Activated CD8-positive, alpha-beta T cell treated with anti-CD3 and anti-CD28 coated beads, Interleukin-2, amount 10 ng/mL, durations not matched to agents 7 days and 5 days (primary cell): Measurements from ENCODE around the gene AGMAT. TPM values are rescaled to one million over a fixed set of nuclear protein-coding genes. Genes with fewer than 3 reads are reported as not detected.

Source experiments
- ATAC-seq: fragments of 150-1000 bp; cut with Tn5 transposase; one replicate; pipeline ENCODE4 v1.10.0; 2021; ENCODE audit warnings: moderate library complexity
- CTCF ChIA-PET: fragments of 350-600 bp; sonication (Branson Sonifier 250); formaldehyde crosslinking; loops from one replicate; lab custom pipeline; 2021; ENCODE audit warnings: antibody characterized with exemption; lab: Charles Lee
- POLR2A ChIA-PET: fragments of 350-600 bp; sonication (Branson Sonifier 250); formaldehyde crosslinking; loops from one replicate; lab custom pipeline; 2021; ENCODE audit warnings: antibody characterized with exemption; lab: Charles Lee
- DNase-seq: peaks from one replicate; pipeline ENCODE4 v3.0.0-alpha.2; 2020
- H3K27ac Mint-ChIP-seq: one replicate; pipeline ENCODE4 v1.8.0; 2021; ENCODE audit warnings: mild to moderate bottlenecking, mixed read lengths
- H3K27me3 Mint-ChIP-seq: one replicate; pipeline ENCODE4 v1.8.0; 2021; ENCODE audit warnings: low read depth, mixed read lengths
- H3K36me3 Mint-ChIP-seq: one replicate; pipeline ENCODE4 v1.8.0; 2021; ENCODE audit warnings: low read depth, mixed read lengths
- H3K4me1 Mint-ChIP-seq: one replicate; pipeline ENCODE4 v1.8.0; 2021; ENCODE audit warnings: low read depth, mixed read lengths
- H3K4me3 Mint-ChIP-seq: one replicate; pipeline ENCODE4 v1.8.0; 2021; ENCODE audit warnings: mild to moderate bottlenecking, mixed read lengths
- H3K9me3 Mint-ChIP-seq: one replicate; pipeline ENCODE4 v1.8.0; 2022; ENCODE audit warnings: mixed read lengths; ENCODE audit not compliant: insufficient read depth
- total RNA-seq, 2 experiments: library from RNA; stranded (reverse); gene quantifications; one replicate each; pipeline ENCODE4 v1.2.3, GENCODE V29; 2021

AGMAT gene
- total RNA-seq, 2 experiments from 2014 or later: 10.3 to 10.4 TPM

DNA sequence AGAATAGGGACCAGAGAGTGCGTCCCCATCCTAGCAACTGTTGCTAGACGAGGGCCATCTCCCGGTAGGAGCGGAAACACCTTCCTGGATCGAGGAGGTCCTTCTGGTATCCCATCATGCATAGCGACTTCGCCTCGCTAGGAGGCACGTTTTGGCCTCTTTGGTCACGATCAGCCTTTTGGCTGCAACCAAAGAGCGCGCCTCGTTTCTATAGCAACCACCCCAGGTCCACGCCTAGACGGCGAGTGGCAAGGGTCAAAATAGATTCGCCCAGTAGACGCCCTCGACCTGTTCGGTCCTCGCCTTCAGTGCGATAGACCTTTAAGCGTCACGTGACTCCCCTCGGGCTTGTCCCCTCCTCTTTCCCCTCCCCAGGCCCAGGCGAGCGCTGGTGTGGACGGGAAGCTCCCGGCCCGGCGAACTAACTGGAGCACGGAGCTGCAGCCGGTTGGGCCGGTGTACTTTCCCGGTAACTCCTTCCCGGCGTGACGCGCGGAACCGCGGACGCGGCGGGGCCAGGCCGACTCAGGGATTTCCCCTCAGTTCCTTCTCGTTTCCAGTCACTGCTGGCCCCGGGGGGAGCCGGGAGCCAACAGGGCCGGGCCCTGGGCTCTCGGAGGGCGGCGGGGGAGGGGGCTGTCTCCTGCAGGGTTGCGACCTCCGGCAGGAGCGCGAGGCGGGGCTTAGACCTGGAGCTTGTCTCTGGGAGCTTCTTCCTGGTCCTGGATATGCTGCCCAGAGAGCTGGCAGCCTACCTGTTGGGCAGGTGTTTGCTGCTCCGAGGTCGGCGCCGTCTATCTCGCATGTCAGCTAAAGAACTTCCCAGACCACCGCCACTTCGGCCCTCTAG is 58.1 kb downstream of the AGMAT start, which contains the start of gene DNAJC16:
TSS of gene DNAJC16 (plus strand) at position 359 of the 850 bp plus-strand sequence. CDS start 2,258 bp downstream, outside the sequence.
- CTCF ChIA-PET: interaction anchor here (0.8 to 1.3 kb wide), 3 partner anchors 27 to 1434 kb away, joined by 3 read pairs; no protein-coding TSS in a partner anchor

DNA sequence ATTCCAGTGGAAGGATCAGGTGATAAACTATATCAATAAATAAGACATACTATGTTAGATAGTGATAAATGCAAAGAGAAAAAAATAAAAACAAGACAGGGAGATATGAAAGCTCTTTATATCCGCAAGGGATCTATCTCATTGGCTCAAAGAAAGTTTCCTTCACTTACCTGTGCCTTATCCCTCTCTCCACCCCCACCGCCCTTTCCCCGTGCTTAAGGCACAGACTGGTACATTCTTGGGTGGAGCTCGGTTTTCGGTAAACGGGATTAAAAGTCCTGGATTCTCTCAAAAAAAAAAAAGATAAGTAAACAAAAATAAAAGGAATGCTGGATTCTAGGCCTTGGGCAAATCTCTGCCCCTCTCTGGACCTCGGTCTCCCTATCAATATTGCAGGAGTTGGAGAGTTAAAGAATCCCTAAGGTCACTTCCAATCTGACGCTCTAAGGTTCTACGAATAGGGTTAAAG is 58.8 kb downstream of the AGMAT start:
- H3K4me3 Mint-ChIP-seq: peak overlapping the region; percentile 82
- peaks cover 2% of the 10 kb centered on the region for H3K36me3 Mint-ChIP-seq
- H3K4me1 Mint-ChIP-seq: peaks cover 53% of the 10 kb centered on the region
- peak overlapping the region; percentile 100 for H3K27ac Mint-ChIP-seq
- no peaks in the 10 kb centered on the region for H3K9me3 Mint-ChIP-seq
- DNase-seq: peak; percentile 30
- POLR2A ChIA-PET: interaction anchor here (1.0 to 1.4 kb wide), 4 partner anchors 12 to 172 kb away, joined by 3 to 6 read pairs (median 4); no protein-coding TSS in a partner anchor
- CTCF ChIA-PET: interaction anchor here (1.3 kb wide), 1 partner anchor 215 kb away, joined by 3 read pairs; no protein-coding TSS in a partner anchor
- no peaks in the 10 kb centered on the region for H3K27me3 Mint-ChIP-seq
- ATAC-seq: no peak

More for the DNA sequence above, 58.1 kb downstream of the AGMAT start, which contains the start of gene DNAJC16:
- peaks cover 2% of the 10 kb centered on the region for H3K36me3 Mint-ChIP-seq
- peak; percentile 68 for ATAC-seq
- H3K27ac Mint-ChIP-seq: peak within 1 kb of the TSS; percentile 100
- no peaks in the 10 kb centered on the region for H3K27me3 Mint-ChIP-seq
- H3K9me3 Mint-ChIP-seq: no peaks in the 10 kb centered on the region
- POLR2A ChIA-PET: interaction anchor here (0.6 to 1.4 kb wide), 3 partner anchors 8 to 171 kb away, joined by 3 to 5 read pairs (median 3); no protein-coding TSS in a partner anchor
- H3K4me1 Mint-ChIP-seq: peaks cover 49% of the 10 kb centered on the region
- peak within 1 kb of the TSS; percentile 82 for H3K4me3 Mint-ChIP-seq
- DNase-seq: peak; percentile 99

- ChIA-PET CTCF (no interaction called here), POLR2A (interaction anchor here (1.3 kb wide), 2 partner anchors 11 to 54 kb away, joined by 3 to 6 read pairs; no protein-coding TSS in a partner anchor)
- ATAC-seq: peak; percentile 70
- Mint-ChIP-seq H3K27ac (peak overlapping the region; percentile 100), H3K36me3 (peaks cover 1% of the 10 kb centered on the region), H3K27me3 (no peaks in the 10 kb centered on the region), H3K9me3 (no peaks in the 10 kb centered on the region), H3K4me3 (peak overlapping the region; percentile 82), H3K4me1 (peaks cover 53% of the 10 kb centered on the region)
- DNase-seq: peak; percentile 27
Observed at GRCh38 chr1:15525050-15526020, 59.5 kb downstream of the AGMAT start.

DNA sequence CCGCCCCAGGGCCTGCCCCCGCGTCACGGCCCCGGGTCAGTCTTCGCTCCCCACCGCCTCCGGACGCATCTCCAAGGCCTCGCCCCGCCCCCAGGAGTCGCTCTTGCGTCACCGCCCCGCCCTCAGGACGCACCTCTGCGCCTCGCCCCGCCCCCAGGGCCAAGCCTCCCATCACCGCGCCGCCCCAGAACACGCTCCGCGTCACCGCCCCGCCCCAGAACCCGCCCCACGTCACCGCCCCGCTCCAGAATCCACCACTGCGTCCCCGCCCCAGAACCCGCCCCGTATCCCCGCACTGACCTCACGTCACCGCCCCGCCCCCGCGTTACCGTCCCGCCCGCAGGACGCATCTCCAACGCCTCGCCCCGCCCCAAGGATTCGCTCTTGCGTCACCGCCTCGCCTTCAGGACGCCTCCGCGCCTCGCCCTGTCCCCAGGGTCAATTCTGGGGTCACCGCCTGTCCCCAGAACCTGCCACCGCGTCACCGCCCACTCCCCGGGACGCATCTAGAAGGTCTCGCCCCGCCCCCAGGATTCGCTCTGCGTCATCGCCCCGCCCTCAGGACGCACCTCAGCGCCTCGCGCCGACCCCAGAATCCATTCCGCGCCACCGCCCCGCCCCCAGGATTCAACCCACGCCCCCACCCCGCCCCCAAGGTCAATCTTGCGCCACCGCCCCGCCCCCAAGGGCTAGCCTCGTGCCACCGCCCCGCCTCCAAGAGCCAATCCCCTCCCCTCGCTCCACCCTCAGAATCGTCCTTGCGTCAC is 60.4 kb downstream of the AGMAT start:
- Mint-ChIP-seq H3K9me3 (no peaks in the 10 kb centered on the region), H3K27me3 (no peaks in the 10 kb centered on the region), H3K4me3 (peak overlapping the region; percentile 82), H3K4me1 (peaks cover 53% of the 10 kb centered on the region), H3K27ac (peak overlapping the region; percentile 100), H3K36me3 (no peaks in the 10 kb centered on the region)
- POLR2A ChIA-PET: interaction anchor here (1.3 kb wide), 3 partner anchors 10 to 55 kb away, joined by 3 to 8 read pairs (median 6); no protein-coding TSS in a partner anchor
- DNase-seq: peak; percentile 100
- CTCF ChIA-PET: interaction anchor here (1.2 kb wide), 1 partner anchor 10 kb away, joined by 10 read pairs; no protein-coding TSS in a partner anchor
- ATAC-seq: peak; percentile 56

DNA sequence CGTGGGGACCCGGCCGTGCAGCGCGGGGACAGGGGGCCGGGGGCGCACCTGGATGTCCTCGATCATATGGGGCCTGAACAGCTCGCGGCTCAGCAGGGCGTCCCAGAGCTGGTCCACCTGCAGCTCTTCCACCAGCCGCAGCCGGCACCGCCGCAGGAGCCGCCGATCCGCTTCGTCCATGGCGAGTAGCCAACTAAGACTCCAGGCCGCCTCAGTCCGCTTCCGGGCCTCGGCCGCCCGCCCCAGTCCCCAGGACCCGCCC is 60.9 kb downstream of the AGMAT start, which contains the start of gene CASP9:
TSS of gene CASP9 (minus strand) at position 195 of the 262 bp plus-strand sequence. CDS start at position 180, 15 bp downstream.
- H3K27ac Mint-ChIP-seq: peak within 1 kb of the TSS; percentile 100
- ATAC-seq (no peak), DNase-seq (no peak)
- H3K9me3 Mint-ChIP-seq: no peaks in the 10 kb centered on the region
- peaks cover 50% of the 10 kb centered on the region for H3K4me1 Mint-ChIP-seq
- H3K4me3 Mint-ChIP-seq: peak within 1 kb of the TSS; percentile 82
- POLR2A ChIA-PET: interaction anchor here (0.7 to 1.3 kb wide), 2 partner anchors 9 to 115 kb away, joined by 6 to 8 read pairs; no protein-coding TSS in a partner anchor
- no peaks in the 10 kb centered on the region for H3K27me3 Mint-ChIP-seq
- CTCF ChIA-PET: interaction anchor here (0.6 to 1.2 kb wide), 2 partner anchors 9 to 395 kb away, joined by 3 to 10 read pairs; no protein-coding TSS in a partner anchor
- no peaks in the 10 kb centered on the region for H3K36me3 Mint-ChIP-seq

DNA sequence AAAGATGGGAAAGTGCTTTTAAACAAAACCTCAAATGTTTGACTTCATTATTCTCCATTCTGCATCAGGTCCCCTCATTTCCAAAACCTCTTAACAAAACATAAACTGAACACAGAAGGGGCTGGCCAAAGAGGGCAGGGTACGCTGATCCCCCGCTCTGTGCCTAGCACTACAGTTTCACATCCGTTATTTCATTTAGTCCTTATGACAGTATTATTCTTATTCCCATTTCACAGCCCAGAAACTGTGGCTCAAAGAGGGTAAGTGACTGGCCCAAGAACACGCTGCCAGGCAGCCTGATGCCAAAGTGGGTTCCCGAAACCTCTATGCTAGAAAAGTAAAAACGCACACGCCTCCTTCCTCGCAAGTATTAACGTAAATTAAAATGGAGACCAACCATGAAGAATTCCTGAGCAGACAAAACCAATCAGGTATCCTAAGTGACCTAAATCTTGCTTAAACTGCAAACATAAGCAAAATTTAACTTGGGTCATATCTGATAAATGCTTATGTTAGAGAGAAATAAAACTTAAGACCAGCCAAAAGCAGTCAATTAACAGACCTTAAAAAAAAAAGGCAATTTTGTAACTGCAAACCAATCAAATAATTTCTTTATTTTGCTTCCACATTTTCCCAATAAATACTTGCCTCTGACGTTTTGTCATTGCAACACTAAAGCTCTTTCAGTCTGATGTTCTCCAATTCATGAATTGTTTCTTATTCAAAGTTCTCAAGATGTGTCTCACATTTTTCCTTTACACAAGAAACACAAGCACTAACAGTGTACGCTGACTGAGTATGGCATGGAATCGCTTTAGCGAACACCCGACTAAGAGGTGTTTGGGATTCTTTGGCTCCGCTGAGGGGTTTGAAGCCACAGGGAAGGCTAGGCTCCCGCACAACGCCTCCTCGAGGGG is 61.5 kb downstream of the AGMAT start:
- DNase-seq: no peak
- H3K36me3 Mint-ChIP-seq: peaks cover 2% of the 10 kb centered on the region
- H3K27ac Mint-ChIP-seq: peak overlapping the region; percentile 100
- H3K4me3 Mint-ChIP-seq: peak overlapping the region; percentile 82
- H3K27me3 Mint-ChIP-seq: no peaks in the 10 kb centered on the region
- ChIA-PET CTCF (interaction anchor here (0.6 to 1.2 kb wide), 2 partner anchors 9 to 395 kb away, joined by 3 to 10 read pairs; no protein-coding TSS in a partner anchor), POLR2A (interaction anchor here (0.7 to 1.3 kb wide), 2 partner anchors 9 to 116 kb away, joined by 6 to 8 read pairs; no protein-coding TSS in a partner anchor)
- H3K9me3 Mint-ChIP-seq: no peaks in the 10 kb centered on the region
- H3K4me1 Mint-ChIP-seq: peaks cover 46% of the 10 kb centered on the region
- no peak for ATAC-seq

- peaks cover 39% of the 10 kb centered on the region for H3K4me1 Mint-ChIP-seq
- H3K27me3 Mint-ChIP-seq: no peaks in the 10 kb centered on the region
- ChIA-PET POLR2A (no interaction called here), CTCF (no interaction called here)
- ATAC-seq (no peak), DNase-seq (no peak)
- peaks cover 2% of the 10 kb centered on the region for H3K36me3 Mint-ChIP-seq
- H3K4me3 Mint-ChIP-seq: no peak overlapping the region
- no peaks in the 10 kb centered on the region for H3K9me3 Mint-ChIP-seq
- no peak overlapping the region for H3K27ac Mint-ChIP-seq
Observed at GRCh38 chr1:15522551-15522950, 62.3 kb downstream of the AGMAT start.

Other genes starting within 250 kb of the AGMAT start
- gene EFHD2, start 175.2 kb downstream of the AGMAT start, total RNA-seq: 10 to 100 TPM; 71.0 to 71.8 TPM
- not detected for gene CTRC, start 146.6 kb downstream of the AGMAT start, total RNA-seq
- not detected for gene CELA2A, start 128.3 kb downstream of the AGMAT start, total RNA-seq
- not detected for gene CELA2B, start 108.9 kb downstream of the AGMAT start, total RNA-seq
- 10 to 100 TPM; 10.3 to 10.7 TPM for gene CASP9, start 60.8 kb downstream of the AGMAT start, total RNA-seq
- 10 to 100 TPM; 13.4 to 15.6 TPM for gene DNAJC16, start 58.2 kb downstream of the AGMAT start, total RNA-seq
- 10 to 100 TPM; 28.8 to 31.1 TPM for gene DDI2, start 32.4 kb upstream of the AGMAT start, total RNA-seq
- 10 to 100 TPM; 51.0 to 52.6 TPM for gene PLEKHM2, start 99.3 kb upstream of the AGMAT start, total RNA-seq
- 1 to 10 TPM; 1.6 TPM for gene SLC25A34, start 151.2 kb upstream of the AGMAT start, total RNA-seq
- gene TMEM82, start 157.4 kb upstream of the AGMAT start, total RNA-seq: not detected
- gene FBLIM1, start 173.7 kb upstream of the AGMAT start, total RNA-seq: not detected
- gene UQCRHL, start 222.6 kb upstream of the AGMAT start, total RNA-seq: 1 to 10 TPM; 2.4 to 2.8 TPM